Measurements from ENCODE around the gene KIAA0319L.
"Not testable (repeated sequence)": the region's sequence is repeated elsewhere in the genome, so short reads cannot be mapped to it uniquely, and the experiment has no call there.

KIAA0319L gene

DNA sequence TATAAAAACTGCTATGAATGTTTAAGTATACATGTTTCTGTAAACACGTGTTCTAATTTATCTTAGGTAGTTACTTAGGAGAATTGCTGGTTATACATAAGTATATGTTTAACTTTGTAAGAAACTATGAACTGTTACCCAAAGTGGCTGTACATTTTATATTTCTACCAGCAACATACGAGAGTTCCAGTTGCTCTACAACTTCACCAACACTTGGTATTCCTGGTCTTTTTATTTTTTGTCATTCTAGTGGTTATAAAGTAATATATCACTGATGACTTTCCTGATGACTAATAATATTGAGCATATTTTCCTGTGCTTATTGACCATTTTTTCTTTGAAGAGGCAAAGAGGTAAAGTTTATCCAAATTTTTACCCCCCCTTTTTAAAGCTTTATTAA is 76.0 kb downstream of the KIAA0319L start:
- no peak for DNase-seq

GRCh38 chr1:35477870-35478269 is 79.3 kb downstream of the KIAA0319L start:
- no peak for DNase-seq

DNA sequence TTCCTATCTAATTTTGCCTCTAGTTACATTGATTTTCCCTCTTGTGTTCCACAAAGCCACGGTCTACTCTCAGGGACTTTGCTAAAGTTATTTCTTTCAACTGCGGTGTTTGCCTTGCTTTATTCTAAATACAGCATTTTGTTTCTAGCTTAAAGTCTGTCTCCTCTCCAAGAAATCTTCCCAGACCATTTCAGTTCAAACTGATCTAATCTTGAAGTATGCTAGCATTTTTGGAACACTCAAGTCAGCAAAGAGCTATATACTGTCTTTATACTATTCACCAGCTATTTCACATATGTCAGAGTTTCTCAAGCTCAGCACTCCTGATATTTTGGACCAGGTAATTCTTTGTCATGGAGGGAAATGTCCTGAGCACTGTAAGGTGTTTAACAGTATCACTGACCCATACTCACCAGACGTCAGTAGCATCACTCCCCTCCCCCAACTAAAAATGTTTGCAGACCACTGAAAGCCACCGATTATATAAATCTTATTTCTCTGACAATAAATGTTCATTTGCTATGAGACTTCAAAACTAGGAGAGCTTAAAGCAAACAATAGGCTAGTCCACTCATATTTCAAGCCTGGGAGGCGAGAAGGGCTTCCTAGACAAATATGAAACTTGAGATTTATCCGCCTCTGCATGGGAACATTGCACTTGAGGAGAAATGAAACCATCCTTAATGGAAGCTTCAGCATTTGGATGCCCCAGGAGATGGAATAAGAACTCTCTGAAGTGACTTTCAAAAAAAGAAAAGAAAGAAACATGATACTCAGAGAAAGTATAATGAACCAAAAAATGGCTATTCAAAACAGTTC is 81.1 kb downstream of the KIAA0319L start:
- no peak for DNase-seq

DNA sequence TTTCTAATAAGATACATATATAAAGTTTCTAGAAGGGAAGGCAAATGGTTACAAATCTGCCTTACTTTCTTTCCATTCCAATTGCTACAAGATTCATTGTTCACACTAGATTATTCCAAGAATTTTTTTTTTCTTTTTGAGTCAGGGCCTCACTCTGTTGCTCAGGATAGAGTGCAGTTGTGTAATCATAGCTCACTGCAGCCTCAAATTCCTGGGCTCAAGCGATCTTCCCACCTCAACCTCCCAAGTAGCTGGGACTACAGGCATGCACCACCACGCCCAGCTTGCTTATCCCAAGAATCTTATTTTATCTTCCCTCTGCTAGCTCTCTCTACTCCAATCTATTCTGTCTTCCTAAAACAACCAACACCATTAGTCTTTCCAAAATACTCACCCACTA is 81.8 kb downstream of the KIAA0319L start:
- DNase-seq, result no peak

DNA sequence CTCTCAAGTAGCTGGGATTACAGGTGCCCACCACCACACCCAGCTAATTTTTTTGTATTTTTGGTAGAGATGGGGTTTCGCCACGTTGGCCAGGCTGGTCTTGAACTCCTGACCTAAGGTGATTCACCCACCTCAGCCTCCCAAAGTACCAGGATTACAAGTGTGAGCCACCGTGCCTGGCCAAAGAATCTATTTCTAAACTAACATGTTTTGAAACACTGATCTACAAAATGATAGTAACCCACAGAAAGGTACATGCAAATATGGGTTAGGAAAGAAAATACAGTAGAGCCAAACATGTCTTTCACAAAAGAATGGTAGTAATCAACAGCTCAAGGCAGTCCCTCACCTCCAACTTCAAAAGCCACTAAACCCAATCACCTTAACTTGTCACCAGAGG is 84.0 kb downstream of the KIAA0319L start:
- not testable (repeated sequence) for DNase-seq

GRCh38 chr1:35470977-35471613 is 86.1 kb downstream of the KIAA0319L start:
- DNase-seq, result no peak

- DNase-seq, result no peak
Measured at GRCh38 chr1:35466120-35466519, 91.1 kb downstream of the KIAA0319L start.

DNA sequence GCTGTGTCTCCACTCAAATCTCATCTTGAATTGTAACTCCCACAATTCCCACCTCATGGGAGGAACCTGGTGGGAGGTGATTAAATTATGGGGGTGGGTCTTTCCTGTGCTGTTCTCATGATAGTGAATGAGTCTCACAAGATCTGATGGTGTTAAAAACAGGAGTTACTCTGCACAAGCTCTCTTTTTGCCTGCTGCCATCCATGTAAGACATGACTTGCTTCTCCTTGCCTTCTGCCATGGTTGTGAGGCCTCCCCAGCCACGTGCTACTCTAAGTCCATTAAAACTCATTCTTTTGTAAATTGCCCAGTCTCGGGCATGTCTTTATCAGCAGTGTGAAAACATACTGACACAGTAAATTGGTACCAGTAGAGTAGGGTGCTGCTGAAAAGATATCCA is 93.5 kb downstream of the KIAA0319L start:
- not testable (repeated sequence) for DNase-seq

- DNase-seq, result no peak
Measured at GRCh38 chr1:35463232-35463631, 94.0 kb downstream of the KIAA0319L start.

- DNase-seq, result no peak
Measured at GRCh38 chr1:35461966-35462651, 95.1 kb downstream of the KIAA0319L start.

DNA sequence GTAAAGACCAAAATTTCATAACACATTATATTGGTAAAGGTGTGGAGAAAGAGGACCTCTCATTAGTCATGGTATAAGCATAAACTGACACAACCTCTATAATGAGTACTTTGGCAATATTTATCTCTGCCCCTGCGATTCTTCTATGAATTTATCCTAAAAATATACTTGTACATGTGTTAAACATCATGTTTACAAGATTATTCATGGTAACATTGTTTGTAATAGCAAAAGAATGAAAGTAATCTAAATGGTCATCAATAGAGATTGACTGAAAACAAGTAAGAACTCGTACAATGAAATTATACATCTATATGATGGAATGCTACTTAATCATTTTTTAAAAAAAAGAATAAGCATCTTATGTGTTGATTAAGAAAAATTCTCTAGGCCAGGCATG is 96.4 kb downstream of the KIAA0319L start:
- DNase-seq, result no peak

DNA sequence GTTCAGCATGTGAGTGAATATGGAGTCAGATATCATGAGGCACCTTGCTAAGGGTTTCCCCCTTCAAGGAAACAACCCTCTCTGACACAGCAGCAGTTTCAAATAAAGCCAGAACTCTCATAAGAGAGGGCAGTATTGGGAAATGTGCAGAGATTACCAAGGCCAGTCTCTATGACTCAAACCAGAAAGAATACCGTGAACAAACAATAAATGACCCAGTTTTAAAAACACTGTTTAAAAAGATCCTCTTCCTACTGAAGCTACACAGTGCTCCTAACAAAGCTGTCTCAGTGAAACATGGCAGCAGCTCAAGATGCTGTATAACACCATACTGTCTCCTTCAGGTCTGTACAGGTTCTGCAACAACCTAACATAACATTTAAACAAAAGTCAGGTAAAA is 102.6 kb downstream of the KIAA0319L start:
- DNase-seq, result peak; percentile 13

DNA sequence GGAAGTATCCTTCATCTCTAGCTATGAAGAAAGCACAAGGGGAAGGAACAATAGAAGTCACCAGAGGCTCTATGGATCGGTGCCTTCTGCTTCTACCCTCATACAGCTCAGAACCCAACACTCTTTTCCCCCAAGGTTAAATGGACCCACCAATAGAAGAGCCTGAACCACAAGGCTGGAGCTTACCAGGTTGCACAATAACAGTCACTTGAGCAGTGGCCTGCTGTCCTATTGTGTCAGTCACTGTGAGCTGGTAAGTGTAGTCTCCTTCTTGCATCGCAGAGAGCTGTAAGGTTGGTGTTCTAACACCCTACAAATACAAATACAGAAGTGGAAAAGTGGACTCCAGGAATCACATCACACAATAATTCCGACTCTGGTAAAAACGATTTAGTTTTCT is 103.0 kb downstream of the KIAA0319L start:
- DNase-seq, result no peak

DNA sequence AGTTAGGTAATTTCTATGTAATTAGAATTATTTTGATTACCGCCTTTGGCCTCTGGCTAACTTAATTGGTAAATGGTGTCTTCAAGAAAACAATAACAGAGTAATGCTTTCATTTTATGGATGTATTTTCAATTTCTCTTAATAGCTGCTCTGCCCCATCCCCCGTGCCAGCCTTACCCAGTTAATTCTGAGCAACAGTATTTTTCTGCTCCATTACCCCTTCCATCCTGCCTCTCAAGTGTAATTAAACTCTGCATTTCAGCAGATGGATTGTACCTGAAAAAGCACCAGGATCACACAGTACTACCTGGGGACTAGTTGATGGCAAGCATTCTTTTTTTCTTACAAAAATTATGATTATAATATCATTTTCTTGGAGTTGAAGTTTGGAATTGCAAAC is 104.2 kb downstream of the KIAA0319L start:
- DNase-seq, result no peak

DNA sequence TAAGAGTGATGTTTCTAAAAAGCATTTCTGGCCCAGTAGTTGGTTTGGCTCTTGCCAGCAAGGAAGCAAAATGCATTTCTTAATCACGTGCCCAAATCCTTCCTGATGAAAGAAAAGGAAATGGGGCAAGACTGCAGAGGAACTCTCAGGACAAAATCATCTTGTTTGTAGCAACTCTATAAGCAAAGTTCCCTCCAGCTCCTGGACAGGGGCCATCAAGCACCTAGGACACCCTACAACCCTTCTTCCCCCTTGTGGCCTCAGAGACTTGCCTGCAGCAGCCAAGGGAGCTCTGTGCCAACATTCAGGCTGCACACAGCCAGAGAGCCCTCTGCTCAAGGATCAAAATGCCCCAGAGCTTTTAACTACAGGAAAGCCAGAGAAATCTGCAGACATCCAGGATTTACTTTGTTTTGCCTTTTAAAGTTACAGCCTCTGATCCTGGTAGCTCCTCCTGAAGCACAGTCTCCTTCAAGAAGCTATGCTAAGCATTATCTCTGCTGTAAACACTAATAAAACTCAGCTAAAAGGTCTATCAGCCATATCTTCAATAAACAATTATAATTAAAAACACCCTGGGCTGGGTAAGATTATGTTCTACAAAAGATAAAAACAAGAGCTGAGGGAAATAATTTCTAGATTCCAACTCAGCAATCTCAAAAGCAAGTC is 105.0 kb downstream of the KIAA0319L start:
- DNase-seq, result no peak

GRCh38 chr1:35451125-35451528 is 106.1 kb downstream of the KIAA0319L start:
- DNase-seq, result peak; percentile 72

DNA sequence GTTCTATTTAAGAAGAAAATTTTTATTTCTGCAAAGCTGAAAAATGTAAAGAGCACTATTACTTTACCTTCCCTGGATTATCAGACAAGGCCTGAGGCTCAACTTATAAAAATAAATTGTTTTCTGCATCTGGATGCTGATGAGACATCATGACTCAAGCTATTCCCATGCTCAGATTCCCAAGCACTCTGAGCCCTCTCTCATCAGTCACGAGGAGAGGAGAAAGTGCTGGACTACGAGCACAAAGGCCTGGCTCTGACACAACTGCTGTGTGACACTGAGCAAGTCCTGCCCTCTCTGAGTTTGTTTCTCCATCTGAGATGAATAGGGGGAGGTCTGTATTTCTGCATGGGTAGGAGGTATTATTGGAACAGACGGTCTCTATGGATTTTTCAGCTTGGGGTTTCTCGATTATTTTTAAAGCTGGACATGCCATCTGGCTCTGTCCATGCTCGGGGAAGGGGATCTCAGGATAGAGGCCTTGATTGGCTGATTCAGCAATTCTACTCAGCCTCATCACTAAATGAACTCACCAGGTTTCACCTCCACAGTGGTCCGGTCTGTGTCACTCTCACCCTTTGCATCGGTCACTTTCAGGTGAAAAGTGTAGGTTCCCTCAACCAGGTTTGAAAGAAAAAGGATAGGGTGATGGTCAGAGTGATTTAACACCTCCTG is 107.7 kb downstream of the KIAA0319L start:
- DNase-seq, result no peak

GRCh38 chr1:35448344-35448801 is 108.8 kb downstream of the KIAA0319L start:
- no peak for DNase-seq

- DNase-seq, result no peak
Measured at GRCh38 chr1:35447278-35447677, 109.9 kb downstream of the KIAA0319L start.

GRCh38 chr1:35444519-35444774 is 112.8 kb downstream of the KIAA0319L start:
- no peak for DNase-seq

GRCh38 chr1:35443768-35444518 is 113.3 kb downstream of the KIAA0319L start:
- DNase-seq, result no peak

GRCh38 chr1:35442734-35443133 is 114.5 kb downstream of the KIAA0319L start:
- no peak for DNase-seq
